ENCODE data around the gene SLITRK5.

SLITRK5 gene, protein sequence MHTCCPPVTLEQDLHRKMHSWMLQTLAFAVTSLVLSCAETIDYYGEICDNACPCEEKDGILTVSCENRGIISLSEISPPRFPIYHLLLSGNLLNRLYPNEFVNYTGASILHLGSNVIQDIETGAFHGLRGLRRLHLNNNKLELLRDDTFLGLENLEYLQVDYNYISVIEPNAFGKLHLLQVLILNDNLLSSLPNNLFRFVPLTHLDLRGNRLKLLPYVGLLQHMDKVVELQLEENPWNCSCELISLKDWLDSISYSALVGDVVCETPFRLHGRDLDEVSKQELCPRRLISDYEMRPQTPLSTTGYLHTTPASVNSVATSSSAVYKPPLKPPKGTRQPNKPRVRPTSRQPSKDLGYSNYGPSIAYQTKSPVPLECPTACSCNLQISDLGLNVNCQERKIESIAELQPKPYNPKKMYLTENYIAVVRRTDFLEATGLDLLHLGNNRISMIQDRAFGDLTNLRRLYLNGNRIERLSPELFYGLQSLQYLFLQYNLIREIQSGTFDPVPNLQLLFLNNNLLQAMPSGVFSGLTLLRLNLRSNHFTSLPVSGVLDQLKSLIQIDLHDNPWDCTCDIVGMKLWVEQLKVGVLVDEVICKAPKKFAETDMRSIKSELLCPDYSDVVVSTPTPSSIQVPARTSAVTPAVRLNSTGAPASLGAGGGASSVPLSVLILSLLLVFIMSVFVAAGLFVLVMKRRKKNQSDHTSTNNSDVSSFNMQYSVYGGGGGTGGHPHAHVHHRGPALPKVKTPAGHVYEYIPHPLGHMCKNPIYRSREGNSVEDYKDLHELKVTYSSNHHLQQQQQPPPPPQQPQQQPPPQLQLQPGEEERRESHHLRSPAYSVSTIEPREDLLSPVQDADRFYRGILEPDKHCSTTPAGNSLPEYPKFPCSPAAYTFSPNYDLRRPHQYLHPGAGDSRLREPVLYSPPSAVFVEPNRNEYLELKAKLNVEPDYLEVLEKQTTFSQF

GRCh38 chr13:87671031-87671752 is at the start of gene SLITRK5:
Gene SLITRK5 (plus strand): TSS chr13:87671371. CDS start chr13:87675389, 4,018 bp downstream.
- in situ Hi-C loops (cut with HindIII; ENCODE audit: low sequenced_read_pairs), result no loop called here

- in situ Hi-C loops (cut with HindIII; ENCODE audit: low sequenced_read_pairs), result no loop called here
These were observed 48.2 kb upstream of the SLITRK5 start for GRCh38 chr13:87622971-87623370.

- in situ Hi-C loops (cut with HindIII; ENCODE audit: low sequenced_read_pairs), result no loop called here
These were observed 14.9 kb upstream of the SLITRK5 start for GRCh38 chr13:87656306-87656705.

DNA sequence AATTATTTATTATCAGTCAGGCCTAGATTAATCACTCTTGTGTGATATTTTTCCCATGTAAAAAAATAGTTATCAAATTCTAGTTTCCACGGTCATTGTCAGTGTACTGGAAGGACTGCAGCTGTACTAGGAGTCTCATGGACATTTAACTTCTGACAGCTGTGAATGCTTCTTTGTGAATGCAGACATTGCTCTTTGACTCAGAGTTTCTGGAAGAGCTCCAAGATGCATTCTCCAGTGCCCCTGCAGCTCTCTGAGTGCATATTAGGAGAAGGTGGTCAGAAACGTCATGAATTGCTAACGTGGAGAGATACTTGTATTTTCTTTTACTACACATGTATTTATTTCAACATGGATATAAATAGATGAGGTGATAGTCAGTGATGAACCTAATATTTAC is 9.7 kb upstream of the SLITRK5 start:
- in situ Hi-C loops (cut with HindIII; ENCODE audit: low sequenced_read_pairs), result no loop called here

DNA sequence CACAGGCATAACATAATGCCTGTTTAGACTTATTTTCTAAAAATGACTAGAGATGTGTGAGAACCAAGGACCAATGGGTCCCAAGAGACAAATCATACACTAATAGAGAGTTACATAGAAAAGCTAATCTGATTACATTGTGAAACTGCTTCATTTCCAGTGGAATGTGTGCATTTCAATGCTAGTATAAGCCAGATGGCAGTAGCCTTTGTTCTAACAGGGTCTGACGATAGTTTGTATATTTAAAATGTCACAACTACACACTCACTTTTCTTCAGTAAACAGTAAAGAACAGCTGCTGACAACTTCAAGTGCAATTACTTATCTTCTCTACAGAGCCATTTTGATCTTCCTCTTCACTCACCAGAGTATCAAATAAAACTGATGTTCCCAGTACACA is 4.3 kb upstream of the SLITRK5 start:
- in situ Hi-C loops (cut with HindIII; ENCODE audit: low sequenced_read_pairs), result no loop called here

GRCh38 chr13:87667686-87668085 is 3.5 kb upstream of the SLITRK5 start:
- in situ Hi-C loops (cut with HindIII; ENCODE audit: low sequenced_read_pairs), result no loop called here

GRCh38 chr13:87669379-87669978 is 1.7 kb upstream of the SLITRK5 start:
- in situ Hi-C loops (cut with HindIII; ENCODE audit: low sequenced_read_pairs), result no loop called here

GRCh38 chr13:87671753-87672605 is 808 bp downstream of the SLITRK5 start:
- in situ Hi-C loops (cut with HindIII; ENCODE audit: low sequenced_read_pairs), result no loop called here

GRCh38 chr13:87674247-87674738 is 3.1 kb downstream of the SLITRK5 start:
- in situ Hi-C loops (cut with HindIII; ENCODE audit: low sequenced_read_pairs), result no loop called here

DNA sequence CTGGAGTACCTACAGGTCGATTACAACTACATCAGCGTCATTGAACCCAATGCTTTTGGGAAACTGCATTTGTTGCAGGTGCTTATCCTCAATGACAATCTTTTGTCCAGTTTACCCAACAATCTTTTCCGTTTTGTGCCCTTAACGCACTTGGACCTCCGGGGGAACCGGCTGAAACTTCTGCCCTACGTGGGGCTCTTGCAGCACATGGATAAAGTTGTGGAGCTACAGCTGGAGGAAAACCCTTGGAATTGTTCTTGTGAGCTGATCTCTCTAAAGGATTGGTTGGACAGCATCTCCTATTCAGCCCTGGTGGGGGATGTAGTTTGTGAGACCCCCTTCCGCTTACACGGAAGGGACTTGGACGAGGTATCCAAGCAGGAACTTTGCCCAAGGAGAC is 4.7 kb downstream of the SLITRK5 start:
- in situ Hi-C loops (cut with HindIII; ENCODE audit: low sequenced_read_pairs), result no loop called here

- in situ Hi-C loops (cut with HindIII; ENCODE audit: low sequenced_read_pairs), result no loop called here
These were observed 5.3 kb downstream of the SLITRK5 start for GRCh38 chr13:87676254-87677042.

DNA sequence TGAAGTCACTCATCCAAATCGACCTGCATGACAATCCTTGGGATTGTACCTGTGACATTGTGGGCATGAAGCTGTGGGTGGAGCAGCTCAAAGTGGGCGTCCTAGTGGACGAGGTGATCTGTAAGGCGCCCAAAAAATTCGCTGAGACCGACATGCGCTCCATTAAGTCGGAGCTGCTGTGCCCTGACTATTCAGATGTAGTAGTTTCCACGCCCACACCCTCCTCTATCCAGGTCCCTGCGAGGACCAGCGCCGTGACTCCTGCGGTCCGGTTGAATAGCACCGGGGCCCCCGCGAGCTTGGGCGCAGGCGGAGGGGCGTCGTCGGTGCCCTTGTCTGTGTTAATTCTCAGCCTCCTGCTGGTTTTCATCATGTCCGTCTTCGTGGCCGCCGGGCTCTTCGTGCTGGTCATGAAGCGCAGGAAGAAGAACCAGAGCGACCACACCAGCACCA is 5.9 kb downstream of the SLITRK5 start:
- in situ Hi-C loops (cut with HindIII; ENCODE audit: low sequenced_read_pairs), result no loop called here

DNA sequence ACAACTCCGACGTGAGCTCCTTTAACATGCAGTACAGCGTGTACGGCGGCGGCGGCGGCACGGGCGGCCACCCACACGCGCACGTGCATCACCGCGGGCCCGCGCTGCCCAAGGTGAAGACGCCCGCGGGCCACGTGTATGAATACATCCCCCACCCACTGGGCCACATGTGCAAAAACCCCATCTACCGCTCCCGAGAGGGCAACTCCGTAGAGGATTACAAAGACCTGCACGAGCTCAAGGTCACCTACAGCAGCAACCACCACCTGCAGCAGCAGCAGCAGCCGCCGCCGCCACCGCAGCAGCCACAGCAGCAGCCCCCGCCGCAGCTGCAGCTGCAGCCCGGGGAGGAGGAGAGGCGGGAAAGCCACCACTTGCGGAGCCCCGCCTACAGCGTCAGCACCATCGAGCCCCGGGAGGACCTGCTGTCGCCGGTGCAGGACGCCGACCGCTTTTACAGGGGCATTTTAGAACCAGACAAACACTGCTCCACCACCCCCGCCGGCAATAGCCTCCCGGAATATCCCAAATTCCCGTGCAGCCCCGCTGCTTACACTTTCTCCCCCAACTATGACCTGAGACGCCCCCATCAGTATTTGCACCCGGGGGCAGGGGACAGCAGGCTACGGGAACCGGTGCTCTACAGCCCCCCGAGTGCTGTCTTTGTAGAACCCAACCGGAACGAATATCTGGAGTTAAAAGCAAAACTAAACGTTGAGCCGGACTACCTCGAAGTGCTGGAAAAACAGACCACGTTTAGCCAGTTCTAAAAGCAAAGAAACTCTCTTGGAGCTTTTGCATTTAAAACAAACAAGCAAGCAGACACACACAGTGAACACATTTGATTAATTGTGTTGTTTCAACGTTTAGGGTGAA is 6.6 kb downstream of the SLITRK5 start:
- in situ Hi-C loops (cut with HindIII; ENCODE audit: low sequenced_read_pairs), result no loop called here

DNA sequence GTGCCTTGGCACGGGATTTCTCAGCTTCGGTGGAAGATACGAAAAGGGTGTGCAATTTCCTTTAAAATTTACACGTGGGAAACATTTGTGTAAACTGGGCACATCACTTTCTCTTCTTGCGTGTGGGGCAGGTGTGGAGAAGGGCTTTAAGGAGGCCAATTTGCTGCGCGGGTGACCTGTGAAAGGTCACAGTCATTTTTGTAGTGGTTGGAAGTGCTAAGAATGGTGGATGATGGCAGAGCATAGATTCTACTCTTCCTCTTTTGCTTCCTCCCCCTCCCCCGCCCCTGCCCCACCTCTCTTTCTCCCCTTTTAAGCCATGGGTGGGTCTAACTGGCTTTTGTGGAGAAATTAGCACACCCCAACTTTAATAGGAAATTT is 7.2 kb downstream of the SLITRK5 start:
- in situ Hi-C loops (cut with HindIII; ENCODE audit: low sequenced_read_pairs), result no loop called here

DNA sequence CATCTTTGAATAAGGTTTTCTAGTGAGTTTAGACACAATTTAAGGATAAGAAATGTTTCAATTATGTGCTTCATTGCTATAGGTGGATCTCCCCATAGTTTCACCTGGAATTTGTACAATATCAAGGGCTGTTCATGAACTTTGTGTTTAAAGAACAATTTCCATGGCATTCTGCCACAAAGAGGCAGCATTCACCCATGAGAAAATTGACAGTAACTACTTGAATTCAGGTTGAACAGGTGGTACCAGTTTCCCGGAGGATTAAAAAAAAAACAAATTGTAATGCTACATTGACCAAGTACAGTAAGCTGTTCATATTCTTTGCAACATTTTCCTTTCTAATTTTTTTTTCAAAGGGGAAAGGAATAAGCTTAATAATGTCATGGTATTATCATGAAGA is 9.1 kb downstream of the SLITRK5 start:
- in situ Hi-C loops (cut with HindIII; ENCODE audit: low sequenced_read_pairs), result no loop called here

DNA sequence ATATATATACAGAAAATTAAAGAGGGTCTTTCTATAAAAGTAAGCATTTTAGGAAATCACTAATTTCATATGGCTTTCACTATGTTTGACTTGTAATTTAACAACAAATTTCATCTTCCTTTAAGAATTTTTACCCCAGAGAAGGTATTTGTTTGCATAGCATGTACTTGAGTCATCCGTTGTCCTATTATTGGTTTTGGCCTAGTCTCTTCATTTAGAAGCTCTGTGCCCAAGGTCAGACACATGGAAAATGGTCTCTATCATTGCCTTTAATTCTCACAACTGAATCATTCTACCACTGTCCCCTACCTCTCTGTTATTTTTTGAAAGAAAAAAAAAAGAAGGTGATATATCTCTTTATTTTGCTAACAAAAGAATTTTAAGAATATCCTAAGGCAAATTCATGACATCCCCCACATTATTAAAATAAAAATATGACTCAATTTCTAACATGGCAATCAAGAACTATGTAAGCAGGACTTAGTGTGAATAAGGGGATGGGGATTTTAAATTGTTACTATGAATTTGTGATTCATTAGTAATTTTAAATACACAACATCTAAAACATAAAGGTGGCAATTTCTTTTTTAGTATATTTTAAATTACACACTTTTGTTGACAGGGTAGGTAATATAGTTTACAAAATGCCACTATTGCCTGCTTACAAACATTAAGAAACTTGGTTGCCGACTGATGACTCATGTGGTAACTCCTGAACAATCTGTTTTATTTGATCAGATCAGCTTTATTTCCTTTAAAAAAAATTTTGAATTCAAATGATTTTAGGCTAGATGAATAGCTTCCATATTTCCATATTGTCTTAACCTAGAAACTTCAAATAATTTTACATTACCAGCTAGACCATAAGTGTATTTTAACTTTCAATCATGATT is 13.9 kb downstream of the SLITRK5 start:
- in situ Hi-C loops (cut with HindIII; ENCODE audit: low sequenced_read_pairs), result no loop called here

- in situ Hi-C loops (cut with HindIII; ENCODE audit: low sequenced_read_pairs), result no loop called here
These were observed 25.3 kb downstream of the SLITRK5 start for GRCh38 chr13:87696458-87696857.

Data from DLD1 (cell line).